HUES48 (cell line): ENCODE measurements around the gene PIBF1.
A peak's percentile ranks its signal among the peaks of the same experiment; 100 is the strongest.
"Not testable (repeated sequence)": the region's sequence is repeated elsewhere in the genome, so short reads cannot be mapped to it uniquely, and the experiment has no call there.

Source experiments
- H3K27ac ChIP-seq: one replicate; pipeline ENCODE4 v1.7.0; 2013; ENCODE audit warnings: low read depth, low read length, inconsistent platforms
- H3K27me3 ChIP-seq: 2 replicates; pipeline ENCODE4 v1.6.1; 2013; ENCODE audit warnings: mild to moderate bottlenecking, low read length; ENCODE audit not compliant: control insufficient read depth, insufficient read depth
- H3K36me3 ChIP-seq: 2 replicates; pipeline ENCODE4 v1.6.1; 2013; ENCODE audit warnings: low read length; ENCODE audit not compliant: control insufficient read depth, insufficient read depth
- H3K4me1 ChIP-seq: 2 replicates; pipeline ENCODE4 v1.6.1; 2013; ENCODE audit warnings: mild to moderate bottlenecking, low read length; ENCODE audit not compliant: control insufficient read depth, insufficient read depth
- H3K4me3 ChIP-seq: 2 replicates; pipeline ENCODE4 v1.5.1; 2013; ENCODE audit warnings: mild to moderate bottlenecking, low read depth, low read length
- H3K9ac ChIP-seq: 2 replicates; pipeline ENCODE4 v1.6.1; 2013; ENCODE audit warnings: mild to moderate bottlenecking, low read depth, low read length, moderate library complexity
- H3K9me3 ChIP-seq: 2 replicates; pipeline ENCODE4 v1.6.1; 2013; ENCODE audit warnings: low read length; ENCODE audit not compliant: control insufficient read depth, insufficient read depth

PIBF1 gene

GRCh38 chr13:72920097-72920496 is 138.2 kb downstream of the PIBF1 start:
- no peaks in the 10 kb centered on the region for H3K27me3 ChIP-seq
- H3K36me3 ChIP-seq, result no peaks in the 10 kb centered on the region
- no peaks in the 10 kb centered on the region for H3K9me3 ChIP-seq
- H3K4me1 ChIP-seq, result no peaks in the 10 kb centered on the region
- no peak overlapping the region for H3K27ac ChIP-seq
- no peak overlapping the region for H3K4me3 ChIP-seq
- no peak overlapping the region for H3K9ac ChIP-seq

GRCh38 chr13:72931311-72931710 is 149.4 kb downstream of the PIBF1 start:
- H3K9ac ChIP-seq, result no peak overlapping the region
- no peaks in the 10 kb centered on the region for H3K4me1 ChIP-seq
- H3K9me3 ChIP-seq, result no peaks in the 10 kb centered on the region
- no peaks in the 10 kb centered on the region for H3K27me3 ChIP-seq
- H3K27ac ChIP-seq, result no peak overlapping the region
- H3K4me3 ChIP-seq, result no peak overlapping the region
- H3K36me3 ChIP-seq, result 0 out of 2 replicates have a peak, but pooled peaks cover 3% of the 10 kb centered on the region

DNA sequence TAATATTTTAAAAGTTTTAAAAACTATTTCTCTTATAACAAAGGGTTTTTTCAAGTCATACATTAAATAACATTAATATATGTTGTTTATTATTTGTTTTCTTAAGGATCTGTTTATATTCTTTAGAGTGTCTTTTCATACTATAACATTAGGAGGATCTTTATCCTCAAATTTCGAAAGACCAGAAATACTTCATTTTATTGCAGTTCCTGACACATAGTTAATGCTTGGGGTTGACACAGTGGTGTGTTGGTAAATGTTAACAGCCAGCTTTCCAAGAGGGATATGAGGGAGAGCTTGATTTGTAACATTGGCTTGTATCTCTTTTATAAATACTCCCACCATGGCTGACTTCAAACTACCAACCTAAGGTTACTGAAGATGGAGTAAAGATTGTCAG is 150.3 kb downstream of the PIBF1 start:
- H3K36me3 ChIP-seq, result 0 out of 2 replicates have a peak, but pooled peaks cover 3% of the 10 kb centered on the region
- H3K9ac ChIP-seq, result no peak overlapping the region
- no peak overlapping the region for H3K27ac ChIP-seq
- no peak overlapping the region for H3K4me3 ChIP-seq
- no peaks in the 10 kb centered on the region for H3K27me3 ChIP-seq
- no peaks in the 10 kb centered on the region for H3K4me1 ChIP-seq
- H3K9me3 ChIP-seq, result no peaks in the 10 kb centered on the region

GRCh38 chr13:72946267-72946666 is 164.3 kb downstream of the PIBF1 start:
- not testable (repeated sequence) for H3K4me3 ChIP-seq, H3K27ac ChIP-seq, H3K27me3 ChIP-seq, H3K36me3 ChIP-seq, H3K9me3 ChIP-seq, H3K9ac ChIP-seq, H3K4me1 ChIP-seq

- no peak overlapping the region for H3K27ac ChIP-seq
- no peak overlapping the region for H3K9ac ChIP-seq
- no peaks in the 10 kb centered on the region for H3K4me1 ChIP-seq
- no peaks in the 10 kb centered on the region for H3K36me3 ChIP-seq
- H3K4me3 ChIP-seq, result no peak overlapping the region
- H3K9me3 ChIP-seq, result no peaks in the 10 kb centered on the region
- H3K27me3 ChIP-seq, result no peaks in the 10 kb centered on the region
Observed at GRCh38 chr13:72952529-72953141, 170.7 kb downstream of the PIBF1 start.

- no peak overlapping the region for H3K27ac ChIP-seq
- H3K27me3 ChIP-seq, result no peaks in the 10 kb centered on the region
- no peak overlapping the region for H3K4me3 ChIP-seq
- no peaks in the 10 kb centered on the region for H3K9me3 ChIP-seq
- no peak overlapping the region for H3K9ac ChIP-seq
- no peaks in the 10 kb centered on the region for H3K4me1 ChIP-seq
- no peaks in the 10 kb centered on the region for H3K36me3 ChIP-seq
Observed at GRCh38 chr13:72953391-72953965, 171.5 kb downstream of the PIBF1 start.

GRCh38 chr13:72959643-72960042 is 177.7 kb downstream of the PIBF1 start:
- H3K4me3 ChIP-seq, result no peak overlapping the region
- H3K9ac ChIP-seq, result no peak overlapping the region
- no peak overlapping the region for H3K27ac ChIP-seq
- H3K27me3 ChIP-seq, result no peaks in the 10 kb centered on the region
- H3K9me3 ChIP-seq, result no peaks in the 10 kb centered on the region
- peaks cover 8% of the 10 kb centered on the region; the same call in 1 of the 2 replicates for H3K4me1 ChIP-seq
- H3K36me3 ChIP-seq, result no peaks in the 10 kb centered on the region

GRCh38 chr13:72960114-72960513 is 178.2 kb downstream of the PIBF1 start:
- no peaks in the 10 kb centered on the region for H3K36me3 ChIP-seq
- peak overlapping the region; percentile 39; the same call in 1 of the 2 replicates for H3K4me3 ChIP-seq
- H3K4me1 ChIP-seq, result peaks cover 10% of the 10 kb centered on the region; the same call in 1 of the 2 replicates
- H3K9ac ChIP-seq, result no peak overlapping the region
- no peaks in the 10 kb centered on the region for H3K9me3 ChIP-seq
- no peaks in the 10 kb centered on the region for H3K27me3 ChIP-seq
- no peak overlapping the region for H3K27ac ChIP-seq

- Histone ChIP-seq H3K27ac (no peak overlapping the region), H3K9ac (no peak overlapping the region), H3K9me3 (no peaks in the 10 kb centered on the region), H3K27me3 (no peaks in the 10 kb centered on the region), H3K36me3 (no peaks in the 10 kb centered on the region), H3K4me1 (peaks cover 15% of the 10 kb centered on the region; the same call in 1 of the 2 replicates), H3K4me3 (peak overlapping the region; percentile 39; the same call in 1 of the 2 replicates)
Observed at GRCh38 chr13:72960541-72960940, 178.6 kb downstream of the PIBF1 start.

DNA sequence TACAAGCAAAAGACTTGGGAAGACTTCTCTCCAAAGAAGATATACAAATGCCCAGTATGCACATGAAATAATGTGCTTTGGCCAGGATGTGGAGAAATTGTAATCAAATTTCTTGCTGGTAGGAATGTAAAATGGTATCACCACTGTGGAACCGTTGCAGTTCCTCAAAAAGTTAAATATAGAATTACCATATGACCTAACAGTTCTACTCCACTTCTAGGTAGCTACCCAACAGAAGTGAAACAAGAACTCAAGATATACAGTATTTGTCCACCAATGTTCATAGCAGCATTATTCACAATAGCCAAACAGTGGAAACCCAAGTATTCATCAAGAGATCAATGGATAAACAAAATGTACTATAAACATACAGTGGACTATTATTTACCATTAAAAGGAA is 181.8 kb downstream of the PIBF1 start:
- Histone ChIP-seq H3K9ac (no peak overlapping the region), H3K4me1 (peaks cover 20% of the 10 kb centered on the region; the same call in 1 of the 2 replicates), H3K27me3 (no peaks in the 10 kb centered on the region), H3K4me3 (no peak overlapping the region), H3K27ac (no peak overlapping the region), H3K36me3 (no peaks in the 10 kb centered on the region), H3K9me3 (no peaks in the 10 kb centered on the region)

DNA sequence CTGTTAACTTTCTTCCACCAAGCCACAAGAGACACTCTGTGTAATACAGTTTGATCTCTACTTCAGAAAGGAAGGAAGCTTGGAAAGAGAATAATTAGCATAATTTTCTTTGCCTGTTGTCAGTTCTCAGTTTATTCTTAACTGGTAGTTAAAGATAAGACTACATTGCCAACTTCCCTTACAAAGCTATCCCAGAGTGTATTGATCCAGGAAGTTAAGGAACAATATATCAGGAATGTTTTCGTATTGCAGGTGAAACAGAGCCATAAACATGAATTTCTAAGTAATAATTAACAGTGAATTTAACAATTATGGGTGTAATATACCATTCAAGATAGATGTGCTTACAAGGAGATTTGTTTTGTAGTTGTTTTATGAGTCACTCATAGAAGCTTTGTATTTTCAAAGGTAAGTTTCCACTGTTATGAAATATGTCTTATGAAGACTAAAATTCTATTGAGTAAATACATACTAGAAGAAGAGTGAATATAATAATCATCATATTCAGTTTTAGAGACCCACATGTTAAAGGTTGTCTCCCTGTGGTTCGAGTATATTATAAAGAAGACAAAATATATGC is 188.5 kb downstream of the PIBF1 start:
- H3K9me3 ChIP-seq, result no peaks in the 10 kb centered on the region
- peaks cover 7% of the 10 kb centered on the region; the same call in 1 of the 2 replicates for H3K4me1 ChIP-seq
- H3K4me3 ChIP-seq, result no peak overlapping the region
- H3K9ac ChIP-seq, result no peak overlapping the region
- H3K27me3 ChIP-seq, result no peaks in the 10 kb centered on the region
- no peaks in the 10 kb centered on the region for H3K36me3 ChIP-seq
- no peak overlapping the region for H3K27ac ChIP-seq
